Dermis blood vessel endothelial cell (primary cell): Measurements from ENCODE around the gene ZMYND8. TPM values are rescaled to one million over a fixed set of nuclear protein-coding genes. Genes with fewer than 3 reads are reported as not detected.

Experiments used
- DNase-seq: peaks from one replicate; pipeline ENCODE4 v3.0.0; 2010
- total RNA-seq: library from RNA; depleted of rRNA; stranded (reverse); fragments of >200 nt; gene quantifications from 2 replicates; pipeline ENCODE4 v1.2.3, GENCODE V29; 2014

Gene ZMYND8
- total RNA-seq, 1 donor from 2014 or later: 35.9 TPM

DNA sequence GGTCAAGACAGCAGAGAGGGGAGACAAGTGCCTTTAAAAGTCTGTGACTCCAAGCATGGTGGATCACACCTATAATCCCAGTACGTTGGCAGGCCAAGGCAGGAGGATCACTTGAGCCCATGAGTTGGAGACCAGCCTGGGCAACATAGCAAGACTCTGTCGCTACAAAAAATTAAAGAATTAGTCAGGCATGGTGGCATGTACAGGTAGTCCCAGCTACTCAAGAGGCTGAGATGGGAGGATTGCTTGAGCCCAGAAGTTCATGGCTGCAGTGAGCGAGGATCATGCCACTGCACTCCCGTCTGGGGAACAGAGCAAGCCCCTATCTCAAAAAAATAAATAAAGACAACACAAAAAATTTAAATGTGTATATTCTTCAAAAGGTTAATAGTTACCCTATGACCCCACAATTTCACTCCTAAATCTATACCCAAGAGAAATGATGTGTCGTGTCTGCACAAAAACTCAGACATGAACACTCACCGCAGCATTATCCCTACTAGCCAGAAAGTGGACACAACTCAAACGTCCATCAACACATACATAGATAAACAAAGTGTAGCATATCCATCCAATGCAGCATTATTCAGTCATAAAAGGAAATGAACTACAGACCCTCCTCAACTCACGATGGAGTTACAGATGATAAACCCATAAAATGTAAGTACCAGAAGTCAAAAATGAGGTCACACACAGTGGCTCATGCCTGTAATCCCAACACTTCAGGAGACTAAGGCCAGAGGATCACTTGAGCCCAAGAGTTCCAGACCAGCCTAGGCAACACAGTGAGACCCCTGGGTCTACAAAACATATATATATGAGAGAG is 23.9 kb downstream of the ZMYND8 start:
- no peak for DNase-seq

DNA sequence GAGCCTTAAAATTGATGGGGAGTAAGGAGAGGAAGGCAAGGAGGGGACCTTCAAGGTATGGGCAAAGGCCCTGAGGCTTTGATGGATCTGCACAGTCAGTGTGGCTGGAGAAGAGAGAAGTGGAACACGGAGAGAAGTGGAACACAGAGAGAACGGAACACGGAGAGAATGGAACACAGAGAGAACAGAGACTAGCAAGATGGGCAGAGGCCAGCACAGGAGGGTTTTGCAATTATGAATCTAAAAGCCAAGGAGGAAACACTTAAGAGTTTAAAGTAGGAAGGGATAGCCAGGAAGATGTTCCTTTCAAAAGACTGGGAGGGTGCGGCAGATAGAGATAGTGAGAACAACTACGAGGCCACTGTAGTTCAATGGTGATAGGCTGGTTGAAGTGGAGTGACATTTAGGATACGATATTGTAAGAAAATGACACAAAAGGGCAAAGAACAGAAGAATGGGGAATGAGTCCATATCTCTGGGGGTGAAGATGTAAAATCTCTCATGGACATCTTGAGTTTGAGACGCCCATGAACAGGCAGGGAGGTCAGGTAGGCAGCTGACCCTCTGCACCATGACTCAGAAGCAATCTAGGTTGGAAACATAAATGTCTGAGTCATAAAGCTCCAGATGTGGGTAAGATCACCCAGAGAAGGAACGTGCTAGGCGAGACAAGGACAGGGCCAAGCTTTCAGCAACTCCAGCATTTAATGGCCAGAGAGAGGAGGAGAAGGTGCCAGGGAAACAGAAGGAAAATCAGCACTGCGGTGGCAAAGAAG is 25.4 kb downstream of the ZMYND8 start:
- DNase-seq: peak; percentile 87

DNA sequence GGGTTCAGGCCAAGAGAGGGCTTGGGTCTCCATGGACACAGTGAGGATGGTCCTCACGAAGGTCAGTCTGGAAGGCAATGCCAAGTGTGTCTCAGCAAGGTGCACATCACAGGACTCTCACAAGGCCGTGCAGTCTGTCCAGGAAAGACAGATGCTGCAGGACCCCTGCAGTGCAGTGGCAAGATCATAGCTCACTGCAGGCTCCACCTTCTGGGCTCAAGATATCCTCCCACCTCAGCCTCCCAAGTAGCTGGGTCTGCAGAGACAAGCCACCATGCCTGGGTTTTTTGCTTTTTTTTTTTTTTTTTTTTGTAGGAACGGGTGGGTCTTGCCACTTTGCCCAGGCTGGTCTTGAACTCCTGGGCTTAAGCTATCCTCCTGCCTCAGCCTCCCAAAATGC is 26.4 kb downstream of the ZMYND8 start:
- DNase-seq: no peak

DNA sequence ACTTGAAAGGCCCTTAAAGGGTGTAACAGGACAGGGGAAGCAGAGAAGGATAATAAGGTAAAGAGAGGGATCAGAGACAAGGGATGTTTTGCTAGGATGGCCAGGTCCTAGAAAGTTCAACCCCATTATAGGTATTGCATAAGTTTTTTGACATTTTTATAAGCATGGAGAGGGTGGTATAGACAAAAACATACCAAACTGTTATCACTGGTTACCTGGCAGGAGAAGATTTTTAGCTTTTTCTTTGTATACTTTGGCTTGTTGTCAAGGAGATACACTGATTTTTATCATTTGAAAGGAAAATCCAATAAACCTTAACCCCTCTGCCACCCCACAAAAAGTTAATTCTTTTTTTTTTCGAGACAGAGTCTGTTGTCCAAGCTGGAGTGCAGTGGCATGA is 28.4 kb downstream of the ZMYND8 start:
- no peak for DNase-seq

DNA sequence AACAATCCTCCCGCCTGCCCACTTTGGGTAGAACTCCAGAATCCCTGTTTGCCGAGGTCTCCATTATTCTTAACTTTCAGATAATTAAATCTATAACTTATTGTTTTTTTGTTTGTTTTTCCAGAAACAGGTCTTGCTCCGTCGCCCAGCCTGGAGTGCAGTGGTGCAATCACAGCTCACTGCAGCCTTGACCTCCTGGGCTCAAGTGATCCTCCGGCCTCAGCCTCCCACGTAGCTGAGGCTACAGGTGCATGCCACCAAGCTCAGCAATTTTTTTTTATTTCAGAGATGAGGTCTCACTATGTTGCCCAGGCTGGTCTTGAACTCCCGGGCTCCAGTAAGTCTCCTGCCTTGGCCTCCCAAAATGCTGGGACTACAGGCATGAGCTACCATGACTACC is 28.8 kb downstream of the ZMYND8 start:
- no peak for DNase-seq

DNA sequence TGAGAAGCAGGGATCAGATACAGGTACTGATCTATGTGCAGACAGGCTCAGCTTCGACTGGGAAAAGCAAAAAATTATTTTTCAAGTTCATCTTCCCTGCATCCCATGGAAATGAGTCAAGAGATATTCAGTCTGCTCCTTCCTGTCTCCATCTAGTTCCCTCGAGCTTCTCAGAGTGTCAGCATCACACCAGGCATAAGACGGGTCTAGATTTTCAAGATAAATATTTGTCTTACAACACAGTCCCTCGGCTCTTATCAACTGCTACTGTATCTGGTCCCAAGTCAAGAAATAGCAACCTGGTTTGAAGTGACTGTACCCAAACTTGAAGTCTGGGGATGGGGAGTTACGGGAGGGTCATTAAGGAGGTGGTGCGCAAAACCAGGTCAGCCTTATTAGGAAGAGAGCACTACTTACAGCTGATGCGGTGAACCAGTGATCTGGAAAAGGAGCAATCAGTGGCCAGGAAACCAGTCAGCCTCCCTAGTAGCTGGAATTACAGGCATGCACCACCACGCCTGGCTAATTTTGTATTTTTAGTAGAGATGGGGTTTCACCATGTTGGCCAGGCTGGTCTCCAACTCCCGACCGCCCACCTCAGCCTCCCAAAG is 29.7 kb downstream of the ZMYND8 start:
- peak; percentile 64 for DNase-seq

DNA sequence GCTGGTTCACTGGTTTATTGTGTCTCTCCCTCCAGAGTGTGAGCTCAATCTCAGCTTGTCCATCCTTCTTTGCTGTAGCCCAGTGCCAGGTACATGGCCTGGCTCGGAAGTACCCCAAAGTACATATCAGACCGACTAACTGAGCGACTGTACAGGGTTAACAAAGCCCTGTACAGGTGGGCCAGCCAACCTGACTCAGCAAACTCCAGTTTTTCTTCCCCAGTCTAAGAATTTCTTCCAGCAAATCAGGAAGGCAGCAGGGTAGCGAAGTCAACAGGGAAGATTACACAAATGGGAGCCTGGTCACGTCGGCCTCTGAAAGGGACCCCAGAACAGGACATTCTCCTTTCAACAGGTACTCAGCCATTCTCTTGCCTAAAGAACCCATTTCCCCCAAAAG is 31.3 kb downstream of the ZMYND8 start:
- no peak for DNase-seq

DNA sequence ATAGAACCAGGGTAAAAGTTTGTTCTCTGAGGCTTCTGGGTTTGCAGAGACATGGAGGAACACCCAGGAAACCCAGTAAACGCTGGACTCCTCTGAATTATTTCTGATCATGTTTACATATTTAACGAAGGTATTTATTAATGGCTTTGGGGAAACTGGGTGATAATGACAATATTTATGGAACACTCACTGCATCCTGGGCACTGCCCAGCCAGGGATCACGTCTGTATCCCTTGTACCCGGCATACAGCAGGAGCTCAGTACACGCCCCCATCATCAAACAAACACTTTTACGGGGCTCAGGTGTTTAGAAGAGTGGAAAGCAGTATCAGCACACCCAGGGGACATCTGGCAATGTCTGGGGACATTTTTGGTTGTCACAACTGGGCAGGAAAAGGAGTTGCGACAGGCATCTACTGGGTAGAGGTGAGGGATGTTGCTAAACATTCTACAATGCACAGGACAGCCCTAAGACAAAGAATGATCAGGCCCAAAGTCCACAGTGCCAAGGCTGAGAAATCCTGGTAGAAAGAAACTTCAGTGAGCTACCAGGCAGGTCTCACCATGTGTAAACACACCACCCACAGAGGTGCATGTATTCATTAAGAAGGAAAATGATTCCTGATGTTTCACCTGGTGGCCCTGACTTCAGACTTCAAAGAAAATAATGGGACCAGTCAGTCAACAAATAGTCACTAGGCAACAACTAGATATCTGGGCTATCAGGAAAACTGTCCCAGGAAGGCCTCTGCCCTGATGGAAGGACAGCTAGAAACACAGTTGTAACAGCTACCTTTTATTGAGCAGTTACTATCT is 35.3 kb downstream of the ZMYND8 start:
- DNase-seq: no peak

DNA sequence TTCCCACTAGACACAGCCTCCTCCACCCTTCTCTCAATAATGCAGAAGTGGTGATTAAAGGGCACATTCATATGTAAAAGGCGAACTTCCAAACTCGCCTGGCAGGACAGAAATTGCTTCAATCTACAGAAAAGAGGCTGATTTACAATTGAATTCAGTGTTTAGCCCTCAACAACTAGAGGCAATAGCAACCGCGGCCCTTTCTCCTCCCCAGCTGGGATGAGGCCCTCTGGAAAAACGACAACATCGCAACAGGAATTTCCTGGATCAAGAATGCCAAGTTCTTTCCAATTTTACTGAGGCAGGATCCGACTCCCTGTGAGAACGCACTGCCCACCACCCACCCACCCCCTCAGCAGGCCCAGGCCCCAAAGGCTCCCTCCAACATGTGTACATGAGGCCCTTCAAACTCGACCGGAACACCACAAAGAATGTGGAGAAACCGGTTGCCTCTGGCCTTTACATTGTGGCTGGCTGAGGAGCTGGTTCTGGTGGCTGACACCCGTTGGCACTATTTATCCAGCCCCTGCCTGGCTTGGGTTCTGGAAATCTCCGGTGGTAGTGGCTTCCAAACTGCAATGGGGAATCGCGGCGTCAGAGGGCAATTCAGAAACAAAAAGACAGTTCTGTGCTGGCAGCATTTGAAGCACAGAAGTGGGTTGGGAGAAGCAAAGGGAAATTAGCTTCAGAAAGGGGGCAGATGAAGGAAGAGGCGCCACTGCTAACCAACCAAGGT is 36.8 kb downstream of the ZMYND8 start:
- peak; percentile 94 for DNase-seq

DNA sequence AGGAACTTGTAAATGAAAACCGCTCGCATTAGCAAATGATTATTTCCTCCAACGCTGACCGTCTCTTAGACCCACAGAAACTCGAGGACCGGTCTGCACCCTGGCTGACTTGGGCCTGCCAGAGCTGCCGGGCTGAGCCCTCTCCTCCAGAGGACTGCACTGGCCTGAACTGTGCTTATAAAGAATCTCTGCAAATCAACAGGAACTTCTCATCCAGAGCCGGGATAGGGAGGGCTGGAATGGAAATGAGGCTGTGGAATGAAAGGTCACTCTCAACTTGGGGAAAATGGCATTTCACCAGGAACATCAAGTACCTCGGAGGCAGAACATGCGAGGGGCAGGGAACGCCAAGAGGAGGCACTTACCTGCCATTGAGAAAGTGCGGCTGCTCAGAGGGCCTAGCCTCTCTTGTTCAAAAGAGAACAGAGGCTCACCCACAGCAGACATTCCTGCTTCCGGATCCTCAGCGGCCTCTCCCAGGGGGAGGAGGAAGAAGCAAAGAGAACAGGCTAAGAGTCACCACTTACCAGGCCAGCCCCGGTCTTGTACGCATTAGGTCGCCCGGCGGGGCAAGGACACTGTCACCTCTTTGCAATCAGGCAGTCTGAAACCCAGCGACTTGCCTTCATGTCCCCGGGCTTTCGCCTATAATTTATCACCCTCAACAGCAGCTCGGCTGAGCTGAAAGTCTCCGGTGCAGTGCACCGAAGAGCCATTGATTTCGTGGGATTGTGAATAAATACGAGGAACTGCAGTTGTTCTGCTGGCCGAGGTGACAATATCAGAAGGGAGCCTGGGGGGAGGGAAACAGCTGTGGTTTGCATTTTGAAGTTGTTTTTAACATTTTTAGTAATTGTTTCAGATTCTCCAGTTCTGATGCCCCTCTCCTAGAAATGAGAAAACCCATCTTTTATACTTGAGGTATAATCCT is 37.6 kb downstream of the ZMYND8 start:
- peak; percentile 62 for DNase-seq

DNA sequence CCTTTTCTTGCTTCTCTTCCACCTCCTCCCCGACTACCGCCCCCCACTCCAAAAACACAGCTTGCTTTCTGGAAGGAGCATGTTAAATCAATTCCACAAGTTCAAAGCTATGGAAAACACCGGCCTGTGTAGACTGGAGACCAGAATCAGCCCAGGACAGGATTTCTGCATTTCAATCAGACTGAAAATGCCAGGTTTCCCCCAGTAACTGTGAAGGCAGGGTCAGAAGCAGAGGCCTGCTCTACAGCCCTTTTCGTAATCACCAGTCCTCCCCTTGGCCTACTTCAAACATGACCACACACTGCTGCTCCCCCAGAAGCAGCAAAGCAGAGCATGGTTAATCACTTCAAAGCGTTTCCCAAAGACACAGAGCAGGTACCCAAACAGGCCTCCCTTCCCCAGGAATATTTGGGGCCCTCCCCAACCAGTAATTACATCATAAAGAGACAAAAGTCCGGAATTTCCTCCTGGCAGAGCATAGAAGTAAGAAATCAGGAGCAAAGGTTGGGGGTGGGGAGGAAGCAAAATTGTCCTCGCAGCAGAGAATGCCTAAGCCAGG is 38.4 kb downstream of the ZMYND8 start:
- DNase-seq: peak; percentile 80

DNA sequence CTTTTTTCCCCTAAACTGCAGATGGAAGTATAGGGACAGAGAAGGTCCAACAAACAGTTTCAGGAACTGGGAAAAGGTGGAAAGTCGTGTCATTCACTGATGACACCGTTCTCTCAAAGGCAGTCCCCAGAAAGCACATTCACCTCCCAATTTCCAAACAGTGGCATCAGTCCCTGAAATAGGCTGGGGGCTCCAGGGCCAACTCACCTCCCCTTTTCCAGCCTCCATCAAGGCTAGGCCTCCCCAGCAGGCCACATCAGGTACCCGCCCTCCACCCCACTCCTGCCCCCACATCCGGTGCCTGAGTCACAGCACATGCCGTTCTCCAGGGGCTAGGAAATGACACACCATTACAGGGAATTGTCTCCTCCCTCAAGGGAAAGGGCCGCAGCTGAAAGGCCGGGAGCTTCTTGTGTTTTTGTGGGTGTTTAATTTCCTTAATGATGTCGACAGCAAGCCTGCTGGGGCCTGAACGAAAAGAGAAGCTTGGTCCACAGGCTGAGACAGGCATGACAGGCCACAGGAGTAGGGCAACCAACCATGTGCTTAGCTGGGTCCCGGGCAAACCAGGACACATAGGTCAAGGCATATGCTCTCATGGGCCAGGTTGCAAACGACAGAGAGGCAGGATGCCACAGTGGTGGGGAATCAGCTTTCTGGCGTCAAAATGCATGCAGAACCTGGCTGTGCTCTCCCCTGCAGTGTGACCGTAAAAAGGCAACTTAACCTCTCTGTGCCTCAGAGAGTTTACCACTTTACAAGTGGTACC is 39.2 kb downstream of the ZMYND8 start:
- peak; percentile 98 for DNase-seq

DNA sequence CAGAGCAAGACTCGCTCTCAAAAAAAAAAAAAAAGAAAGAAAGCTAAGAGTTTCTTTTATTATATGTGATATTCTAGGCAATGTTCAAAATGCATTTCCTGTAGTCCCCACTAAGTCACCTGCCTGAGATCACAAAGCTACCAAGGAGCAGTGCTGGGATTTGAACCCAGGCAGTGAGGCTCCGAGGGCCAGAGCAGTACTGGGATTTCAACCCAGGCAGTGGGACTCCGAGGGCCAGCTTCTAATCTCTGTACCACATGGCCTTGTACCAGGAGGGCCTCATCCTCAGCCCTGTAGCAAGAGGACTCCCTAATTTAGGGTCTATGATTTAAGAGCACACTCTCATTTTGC is 39.7 kb downstream of the ZMYND8 start:
- DNase-seq: no peak

DNA sequence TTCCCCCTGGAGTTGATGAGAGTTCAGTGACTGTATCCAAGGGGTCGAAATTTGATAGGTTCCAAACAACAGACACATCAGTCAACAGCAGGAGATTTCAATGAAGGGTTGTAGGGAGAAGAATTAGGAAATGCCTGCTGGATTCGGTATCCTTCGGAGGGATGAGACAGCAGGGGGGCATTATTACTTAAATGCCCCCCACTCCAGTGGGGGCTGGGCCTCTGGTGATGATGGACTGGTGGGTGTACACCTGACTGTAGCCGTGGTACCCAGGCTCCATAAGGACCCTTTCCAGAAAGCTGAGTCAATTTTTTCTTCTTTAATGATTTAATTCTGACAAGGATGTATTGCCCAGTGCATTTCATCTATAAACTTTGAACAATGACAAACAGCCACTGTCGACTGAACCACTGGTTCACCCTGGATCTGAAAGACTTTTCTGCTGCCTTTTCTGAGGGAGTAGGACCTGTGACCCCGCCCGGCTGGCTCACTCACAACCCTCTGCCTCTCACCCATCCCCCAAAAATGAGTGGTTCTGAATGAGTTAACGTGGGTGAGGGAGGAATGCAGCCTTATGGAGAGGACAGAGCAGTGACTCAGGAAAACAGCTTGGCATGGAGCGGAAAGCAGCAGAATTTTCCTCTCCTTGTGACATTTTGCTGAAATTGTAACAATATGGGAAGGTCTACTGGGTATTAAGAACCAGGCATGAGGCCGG is 41.0 kb downstream of the ZMYND8 start:
- DNase-seq: peak; percentile 79

DNA sequence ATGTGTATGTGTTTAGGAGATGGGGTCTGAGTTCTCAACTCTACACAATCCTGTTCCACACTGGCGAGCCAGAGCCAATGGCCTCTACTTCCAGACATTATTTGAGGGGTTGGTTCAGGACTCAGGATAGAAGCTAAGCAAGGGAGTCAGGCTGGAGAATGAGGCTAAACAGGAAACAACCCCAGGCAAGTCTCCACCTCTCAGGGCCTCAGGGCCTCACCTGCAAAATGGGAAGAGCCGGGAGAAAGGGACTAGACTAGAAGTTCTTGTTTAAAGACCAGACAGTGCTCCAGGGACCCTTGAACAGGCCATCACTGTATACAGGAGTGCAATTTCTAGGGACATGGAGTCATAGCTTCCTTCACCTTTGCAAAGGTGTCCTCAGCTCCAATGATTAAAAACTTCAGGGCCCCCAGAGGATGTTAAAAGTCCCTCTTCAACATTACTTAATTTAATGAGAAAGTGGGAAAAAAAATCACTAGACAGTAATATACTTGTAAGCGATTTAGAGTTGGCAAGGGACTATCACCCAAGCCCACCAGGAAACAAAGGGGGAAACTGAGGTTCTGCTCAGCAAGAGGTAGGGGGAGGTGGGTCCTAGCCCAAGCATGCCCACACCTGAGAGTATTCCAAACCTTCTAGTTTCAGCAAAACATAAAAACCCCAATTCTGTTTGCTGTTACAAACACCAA is 41.7 kb downstream of the ZMYND8 start:
- DNase-seq: no peak

DNA sequence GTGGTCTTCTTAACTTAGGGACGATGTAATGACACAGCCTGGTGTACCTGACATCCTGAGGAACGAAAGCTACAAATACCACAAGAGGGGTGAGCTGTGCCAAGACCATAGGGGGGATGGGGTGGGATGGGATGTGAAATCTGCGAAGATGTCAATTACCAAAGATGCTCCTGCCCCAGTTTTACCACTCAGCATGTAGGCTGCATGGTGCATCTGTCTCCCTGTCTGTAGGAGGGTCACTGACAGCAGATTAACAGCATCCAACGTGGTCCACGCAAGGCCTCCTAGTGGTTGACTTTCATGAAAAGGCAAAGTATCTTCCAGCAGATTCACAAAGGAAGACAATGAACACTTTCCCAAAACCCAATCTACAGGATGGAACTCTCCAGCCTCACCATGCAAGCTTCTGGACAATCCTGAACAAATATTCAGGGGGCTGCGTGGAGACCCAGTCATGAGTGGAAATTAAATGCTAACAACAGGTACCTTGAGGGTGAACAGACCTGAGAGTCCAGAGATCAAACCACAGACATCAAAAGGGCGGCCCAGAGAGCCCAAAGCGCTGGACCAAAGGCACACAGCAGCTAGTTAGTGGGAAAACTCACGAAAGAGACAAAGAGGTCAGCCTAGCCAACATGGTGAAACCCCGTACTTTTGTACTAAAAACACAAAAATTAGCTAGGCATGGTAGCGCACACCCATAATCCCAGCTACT is 44.4 kb downstream of the ZMYND8 start:
- no peak for DNase-seq

DNA sequence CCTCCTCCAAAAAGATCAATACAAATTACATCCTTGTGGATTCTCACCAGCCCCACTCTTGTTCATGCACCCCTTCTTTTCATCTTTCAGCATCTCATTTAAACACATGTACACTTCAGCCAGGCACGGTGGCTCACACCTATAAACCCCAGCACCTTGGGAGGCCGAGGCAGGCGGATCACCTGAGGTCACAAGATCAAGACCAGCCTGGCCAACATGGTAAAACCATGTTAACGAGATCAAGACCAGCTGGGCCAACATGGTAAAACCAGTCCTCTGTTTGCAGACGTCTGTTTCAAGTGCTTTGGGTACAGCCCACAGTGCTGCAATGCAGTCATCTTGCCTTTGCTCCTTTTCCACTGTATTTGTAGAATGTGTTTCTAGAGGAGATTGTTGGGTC is 45.3 kb downstream of the ZMYND8 start:
- no peak for DNase-seq

DNA sequence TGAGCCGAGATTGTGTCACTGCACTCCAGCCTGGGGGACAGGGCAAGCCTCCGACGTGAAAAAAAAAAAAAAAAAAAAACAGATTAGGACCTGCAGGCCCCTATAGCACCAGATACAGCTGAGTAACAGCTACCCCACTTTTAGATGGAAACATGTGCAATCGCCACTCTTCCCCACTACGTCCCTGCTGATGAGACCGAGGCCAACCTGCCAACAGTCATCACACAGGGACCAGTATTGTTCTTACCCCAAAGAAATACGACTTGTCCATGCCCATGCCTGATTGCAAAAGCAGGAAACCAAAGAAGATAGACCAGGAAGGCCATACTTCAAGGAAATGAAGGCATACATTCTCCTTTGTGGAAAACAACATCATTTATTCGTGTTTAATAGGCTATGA is 45.8 kb downstream of the ZMYND8 start:
- no peak for DNase-seq
